ENCODE data around the gene SSUH2. TPM values are rescaled to one million over a fixed set of nuclear protein-coding genes. Genes with fewer than 3 reads are reported as not detected.

Gene SSUH2
- total RNA-seq, 1 donor from 2014 or later: not detected

GRCh38 chr3:8641472-8641871, 3.1 kb downstream of the SSUH2 start:
- Histone ChIP-seq H3K4me3 (ENCODE audit: low read depth, low read length) (no peak overlapping the region), H3K27me3 (ENCODE audit: control insufficient read depth, insufficient read depth, low read length) (peaks cover 2% of the 10 kb centered on the region), H3K36me3 (ENCODE audit: control insufficient read depth, insufficient read depth, low read length) (no peaks in the 10 kb centered on the region)
- no peak for TF ChIP-seq CTCF (IDR thresholded peaks at IDR 0.05; ENCODE audit: insufficient read depth, low read length, poor library complexity, severe bottlenecking)
- DNase-seq (ENCODE audit: low read depth): no peak

GRCh38 chr3:8640223-8640622, 4.4 kb downstream of the SSUH2 start:
- no peak for DNase-seq (ENCODE audit: low read depth)
- peaks cover 2% of the 10 kb centered on the region for H3K27me3 ChIP-seq (ENCODE audit: control insufficient read depth, insufficient read depth, low read length)
- TF ChIP-seq CTCF (IDR thresholded peaks at IDR 0.05; ENCODE audit: insufficient read depth, low read length, poor library complexity, severe bottlenecking): no peak
- no peaks in the 10 kb centered on the region for H3K36me3 ChIP-seq (ENCODE audit: control insufficient read depth, insufficient read depth, low read length)
- no peak overlapping the region for H3K4me3 ChIP-seq (ENCODE audit: low read depth, low read length)

GRCh38 chr3:8639659-8640000, 5.0 kb downstream of the SSUH2 start:
- Histone ChIP-seq H3K4me3 (ENCODE audit: low read depth, low read length) (no peak overlapping the region), H3K27me3 (ENCODE audit: control insufficient read depth, insufficient read depth, low read length) (no peaks in the 10 kb centered on the region), H3K36me3 (ENCODE audit: control insufficient read depth, insufficient read depth, low read length) (no peaks in the 10 kb centered on the region)
- no peak for DNase-seq (ENCODE audit: low read depth)
- TF ChIP-seq CTCF (IDR thresholded peaks at IDR 0.05; ENCODE audit: insufficient read depth, low read length, poor library complexity, severe bottlenecking): no peak

- Histone ChIP-seq H3K4me3 (ENCODE audit: low read depth, low read length) (no peak overlapping the region), H3K27me3 (ENCODE audit: control insufficient read depth, insufficient read depth, low read length) (no peaks in the 10 kb centered on the region), H3K36me3 (ENCODE audit: control insufficient read depth, insufficient read depth, low read length) (no peaks in the 10 kb centered on the region)
- TF ChIP-seq CTCF (IDR thresholded peaks at IDR 0.05; ENCODE audit: insufficient read depth, low read length, poor library complexity, severe bottlenecking): no peak
- no peak for DNase-seq (ENCODE audit: low read depth)
Observed at GRCh38 chr3:8638994-8639658, 5.5 kb downstream of the SSUH2 start.

GRCh38 chr3:8637348-8637747, 7.2 kb downstream of the SSUH2 start:
- no peaks in the 10 kb centered on the region for H3K36me3 ChIP-seq (ENCODE audit: control insufficient read depth, insufficient read depth, low read length)
- no peak overlapping the region for H3K4me3 ChIP-seq (ENCODE audit: low read depth, low read length)
- no peak for DNase-seq (ENCODE audit: low read depth)
- no peak for TF ChIP-seq CTCF (IDR thresholded peaks at IDR 0.05; ENCODE audit: insufficient read depth, low read length, poor library complexity, severe bottlenecking)
- no peaks in the 10 kb centered on the region for H3K27me3 ChIP-seq (ENCODE audit: control insufficient read depth, insufficient read depth, low read length)

GRCh38 chr3:8635631-8636030, 9.0 kb downstream of the SSUH2 start:
- H3K27me3 ChIP-seq (ENCODE audit: control insufficient read depth, insufficient read depth, low read length): no peaks in the 10 kb centered on the region
- H3K4me3 ChIP-seq (ENCODE audit: low read depth, low read length): no peak overlapping the region
- no peaks in the 10 kb centered on the region for H3K36me3 ChIP-seq (ENCODE audit: control insufficient read depth, insufficient read depth, low read length)
- TF ChIP-seq CTCF (IDR thresholded peaks at IDR 0.05; ENCODE audit: insufficient read depth, low read length, poor library complexity, severe bottlenecking): no peak
- no peak for DNase-seq (ENCODE audit: low read depth)
